Mesothelial cell of epicardium (in vitro differentiated cells): Measurements from ENCODE around the gene SPRED2. TPM values are rescaled to one million over a fixed set of nuclear protein-coding genes. Genes with fewer than 3 reads are reported as not detected.

Experiments
- DNase-seq, 2 experiments: peaks; one replicate each; pipeline ENCODE4 v3.0.0; 2021; ENCODE audit warnings: low spot score in 2 of 2; ENCODE audit not compliant: unreplicated experiment in 2 of 2
- H3K27ac Mint-ChIP-seq: 2 replicates; pipeline ENCODE4 v1.8.0; 2021; ENCODE audit warnings: mixed read lengths
- H3K27me3 Mint-ChIP-seq: 2 replicates; pipeline ENCODE4 v1.8.0; 2021; ENCODE audit warnings: low read depth, mixed read lengths
- H3K36me3 Mint-ChIP-seq: 2 replicates; pipeline ENCODE4 v1.8.0; 2021; ENCODE audit warnings: mixed read lengths
- H3K4me1 Mint-ChIP-seq: 2 replicates; pipeline ENCODE4 v1.8.0; 2021; ENCODE audit warnings: mixed read lengths
- H3K4me3 Mint-ChIP-seq: 2 replicates; pipeline ENCODE4 v1.8.0; 2021; ENCODE audit warnings: mild to moderate bottlenecking, moderate library complexity, mixed read lengths
- H3K9me3 Mint-ChIP-seq: 2 replicates; pipeline ENCODE4 v1.8.0; 2021; ENCODE audit warnings: mixed read lengths
- total RNA-seq: library from RNA; stranded (reverse); gene quantifications from 3 replicates; pipeline ENCODE4 v1.2.1, GENCODE V29; 2021
- TF ChIP-seq, protein P1 (sequence below): fragments of 200-600 bp; sonication (generic); IDR thresholded peaks from one replicate; pipeline ENCODE4 v1.5.0; 2021; ENCODE audit warnings: antibody characterized with exemption; ENCODE audit not compliant: unreplicated experiment

Gene SPRED2
- total RNA-seq, 1 donor from 2014 or later: 31.5 TPM

DNA sequence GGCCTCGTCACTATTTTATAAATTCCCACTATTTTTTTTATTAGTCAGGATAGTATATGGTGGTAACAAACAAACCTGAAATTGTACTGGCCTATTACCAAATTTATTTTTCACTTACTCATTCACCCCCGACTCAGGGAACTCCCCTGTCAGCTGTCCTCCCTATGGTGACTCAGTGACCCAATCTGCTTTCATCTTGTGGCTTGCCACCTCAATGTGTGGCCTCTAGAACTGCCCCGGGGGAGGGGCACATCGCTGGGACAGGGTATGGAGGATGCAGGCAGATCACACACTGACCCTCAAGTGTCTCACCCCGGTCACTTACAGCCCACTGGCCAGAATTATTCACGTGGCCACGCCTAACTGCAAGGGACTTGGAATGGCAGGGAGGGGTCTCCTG lies 133.2 kb downstream of the SPRED2 start:
- TF ChIP-seq, protein P1, sequence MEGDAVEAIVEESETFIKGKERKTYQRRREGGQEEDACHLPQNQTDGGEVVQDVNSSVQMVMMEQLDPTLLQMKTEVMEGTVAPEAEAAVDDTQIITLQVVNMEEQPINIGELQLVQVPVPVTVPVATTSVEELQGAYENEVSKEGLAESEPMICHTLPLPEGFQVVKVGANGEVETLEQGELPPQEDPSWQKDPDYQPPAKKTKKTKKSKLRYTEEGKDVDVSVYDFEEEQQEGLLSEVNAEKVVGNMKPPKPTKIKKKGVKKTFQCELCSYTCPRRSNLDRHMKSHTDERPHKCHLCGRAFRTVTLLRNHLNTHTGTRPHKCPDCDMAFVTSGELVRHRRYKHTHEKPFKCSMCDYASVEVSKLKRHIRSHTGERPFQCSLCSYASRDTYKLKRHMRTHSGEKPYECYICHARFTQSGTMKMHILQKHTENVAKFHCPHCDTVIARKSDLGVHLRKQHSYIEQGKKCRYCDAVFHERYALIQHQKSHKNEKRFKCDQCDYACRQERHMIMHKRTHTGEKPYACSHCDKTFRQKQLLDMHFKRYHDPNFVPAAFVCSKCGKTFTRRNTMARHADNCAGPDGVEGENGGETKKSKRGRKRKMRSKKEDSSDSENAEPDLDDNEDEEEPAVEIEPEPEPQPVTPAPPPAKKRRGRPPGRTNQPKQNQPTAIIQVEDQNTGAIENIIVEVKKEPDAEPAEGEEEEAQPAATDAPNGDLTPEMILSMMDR: no peak
- Mint-ChIP-seq H3K4me3 (no peak overlapping the region), H3K27ac (no peak overlapping the region), H3K27me3 (no peaks in the 10 kb centered on the region), H3K4me1 (peaks cover 24% of the 10 kb centered on the region), H3K36me3 (peaks cover 6% of the 10 kb centered on the region), H3K9me3 (peaks cover 5% of the 10 kb centered on the region)
- DNase-seq: no peak

DNA sequence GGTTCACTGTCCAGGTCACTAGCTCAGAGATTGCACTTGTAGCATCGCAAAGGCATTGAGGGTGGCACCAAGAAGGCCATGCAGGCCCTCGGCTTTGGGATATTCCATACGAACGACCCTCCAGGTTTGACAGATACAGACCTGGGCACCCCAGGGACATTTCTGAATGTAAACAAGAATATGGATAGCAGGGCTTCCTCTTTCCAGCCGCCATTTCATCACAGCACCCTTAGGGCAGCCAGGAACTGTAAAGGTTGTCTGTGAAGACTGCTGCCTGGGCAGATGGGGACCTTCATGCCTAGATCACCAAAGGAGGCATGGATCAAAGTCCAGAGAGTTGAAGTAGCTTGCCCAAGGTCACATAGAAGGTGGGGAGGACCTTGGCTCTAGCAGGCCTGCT lies 134.3 kb downstream of the SPRED2 start:
- Mint-ChIP-seq H3K9me3 (peaks cover 3% of the 10 kb centered on the region), H3K27ac (no peak overlapping the region), H3K4me3 (no peak overlapping the region), H3K27me3 (no peaks in the 10 kb centered on the region), H3K4me1 (peaks cover 23% of the 10 kb centered on the region), H3K36me3 (peaks cover 4% of the 10 kb centered on the region)
- TF ChIP-seq, protein P1: no peak
- DNase-seq: no peak

DNA sequence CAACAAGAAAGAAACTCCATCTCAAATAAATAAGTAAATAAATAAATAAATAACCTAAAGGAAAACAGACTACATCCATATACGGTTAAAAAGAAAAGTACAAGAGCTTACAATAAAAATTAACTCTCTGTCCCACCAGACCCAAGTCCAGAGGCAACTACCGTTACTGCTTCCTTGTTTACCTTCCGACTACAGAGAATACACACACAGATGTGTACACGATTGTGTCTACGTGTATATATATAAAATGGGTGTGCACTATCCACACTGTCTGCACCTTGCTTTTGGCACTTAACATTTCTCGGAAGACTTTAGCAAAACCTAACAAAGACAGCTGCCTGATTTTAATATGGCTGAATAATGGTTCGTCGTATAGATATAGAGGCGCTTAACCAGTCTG lies 134.9 kb downstream of the SPRED2 start:
- H3K9me3 Mint-ChIP-seq: no peaks in the 10 kb centered on the region
- H3K4me3 Mint-ChIP-seq: no peak overlapping the region
- H3K27me3 Mint-ChIP-seq: no peaks in the 10 kb centered on the region

DNA sequence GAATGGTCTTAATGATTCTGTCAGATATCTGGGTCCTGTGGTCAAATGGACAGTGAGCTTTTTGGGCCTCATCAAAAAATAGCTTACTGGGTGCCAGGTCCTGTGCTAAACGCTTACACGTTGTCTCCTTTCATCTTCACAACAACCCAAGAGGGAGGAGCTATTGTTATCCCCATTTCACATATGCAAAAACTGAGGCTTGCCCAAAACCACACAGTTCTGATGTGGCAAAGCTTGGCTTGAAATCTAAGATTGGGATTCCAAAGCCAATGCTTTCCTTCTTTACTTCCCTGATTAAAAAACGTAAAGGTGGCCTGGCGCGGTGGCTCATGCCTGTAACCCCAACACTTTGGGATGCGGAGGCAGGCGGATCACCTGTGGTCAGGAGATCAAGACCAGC lies 135.4 kb downstream of the SPRED2 start:
- H3K4me3 Mint-ChIP-seq: no peak overlapping the region
- peaks cover 24% of the 10 kb centered on the region for H3K4me1 Mint-ChIP-seq
- no peaks in the 10 kb centered on the region for H3K36me3 Mint-ChIP-seq
- H3K9me3 Mint-ChIP-seq: no peaks in the 10 kb centered on the region
- TF ChIP-seq, protein P1: no peak
- DNase-seq: no peak
- no peaks in the 10 kb centered on the region for H3K27me3 Mint-ChIP-seq
- no peak overlapping the region for H3K27ac Mint-ChIP-seq

More for the DNA sequence above, 134.9 kb downstream of the SPRED2 start:
- no peak for DNase-seq
- Mint-ChIP-seq H3K36me3 (peaks cover 1% of the 10 kb centered on the region), H3K4me1 (peaks cover 26% of the 10 kb centered on the region), H3K27ac (no peak overlapping the region)
- TF ChIP-seq, protein P1: no peak

DNA sequence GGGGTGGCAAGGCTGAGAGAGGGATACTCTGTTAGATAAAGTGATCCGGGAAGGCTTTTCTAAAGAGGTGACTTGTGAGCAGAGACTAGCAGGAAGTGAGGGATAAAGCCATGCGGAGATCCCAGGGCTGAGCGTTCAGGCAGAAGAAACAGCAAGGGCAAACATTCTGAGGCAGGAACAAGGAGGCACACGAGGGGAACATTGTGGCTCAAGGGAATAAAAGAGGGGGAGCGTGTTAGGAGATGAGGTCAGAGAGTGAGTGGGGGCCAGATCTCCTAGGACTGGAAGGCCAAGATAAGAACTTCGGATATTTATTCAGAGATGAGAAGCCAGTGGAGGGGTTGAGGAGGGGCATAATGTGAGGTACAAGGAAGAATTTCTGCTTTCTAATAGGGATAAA lies 137.7 kb downstream of the SPRED2 start:
- Mint-ChIP-seq H3K4me1 (peaks cover 12% of the 10 kb centered on the region), H3K27ac (no peak overlapping the region), H3K4me3 (no peak overlapping the region), H3K9me3 (no peaks in the 10 kb centered on the region), H3K27me3 (no peaks in the 10 kb centered on the region), H3K36me3 (no peaks in the 10 kb centered on the region)
- DNase-seq: no peak
- TF ChIP-seq, protein P1: no peak

DNA sequence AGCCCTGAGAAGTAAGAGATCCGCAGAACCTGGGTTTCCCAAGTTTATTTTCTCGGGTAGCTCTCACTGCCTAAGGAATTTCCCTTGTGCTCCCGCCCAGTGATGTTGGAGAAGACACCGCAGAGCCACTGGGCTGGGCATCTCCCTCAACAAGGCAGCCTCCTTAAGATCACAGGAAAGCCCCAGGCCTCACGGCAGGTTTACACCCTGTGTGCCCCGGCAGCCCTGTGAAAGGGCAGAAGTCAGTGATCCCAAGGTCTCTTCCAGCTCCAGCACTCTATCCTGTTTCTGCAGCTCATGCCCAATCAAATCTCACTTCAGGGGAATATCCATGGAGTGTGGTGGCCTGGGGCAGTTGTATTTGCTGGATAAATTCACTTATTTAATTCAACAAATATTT lies 138.3 kb downstream of the SPRED2 start:
- H3K27ac Mint-ChIP-seq: no peak overlapping the region
- H3K9me3 Mint-ChIP-seq: no peaks in the 10 kb centered on the region
- H3K36me3 Mint-ChIP-seq: no peaks in the 10 kb centered on the region
- no peaks in the 10 kb centered on the region for H3K27me3 Mint-ChIP-seq
- TF ChIP-seq, protein P1: no peak
- DNase-seq: no peak
- H3K4me3 Mint-ChIP-seq: no peak overlapping the region
- peaks cover 12% of the 10 kb centered on the region for H3K4me1 Mint-ChIP-seq
